Measurements from ENCODE around the gene NDUFS8.

Gene NDUFS8

DNA sequence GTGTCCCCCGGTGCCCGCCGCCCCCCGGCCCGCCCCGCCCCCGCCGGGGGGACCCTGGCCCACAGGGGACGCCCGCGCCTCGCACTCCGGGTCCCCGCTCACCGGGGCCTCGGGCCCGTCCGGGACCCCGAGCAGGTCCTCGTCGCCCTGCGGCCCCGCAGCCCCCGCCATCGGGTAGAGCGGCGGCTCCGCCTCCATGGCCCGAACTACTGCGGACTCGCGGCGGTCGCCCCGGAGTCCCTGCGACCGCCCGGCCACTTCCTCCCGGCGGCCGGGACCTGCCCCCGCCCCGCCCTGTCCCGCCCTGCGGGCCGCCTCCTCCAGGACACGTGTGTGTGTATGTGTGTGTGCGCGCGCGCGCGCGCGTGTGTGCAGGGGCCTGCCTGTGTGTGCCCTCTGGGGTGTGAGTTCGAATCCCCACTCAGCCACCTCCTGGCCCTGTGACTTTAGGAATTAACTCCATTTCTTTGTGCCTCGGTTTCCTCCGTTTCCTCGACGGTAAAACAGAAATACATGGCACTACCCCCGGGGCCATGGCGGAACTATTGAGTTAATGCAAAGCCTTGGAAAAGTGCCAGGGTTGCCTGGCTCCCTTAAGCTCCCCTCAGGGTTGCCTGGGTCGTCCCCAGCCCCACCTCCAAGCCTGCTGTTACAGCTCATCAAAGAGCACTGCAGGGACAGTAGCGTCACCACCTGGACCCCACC lies 26.5 kb upstream of the NDUFS8 start, which contains the start of gene UNC93B1:
Gene UNC93B1 (minus strand): TSS at position 252 of the 705 bp plus-strand sequence. CDS start 54 bp downstream, at position 198.
- peak; percentile 93 for DNase-seq

DNA sequence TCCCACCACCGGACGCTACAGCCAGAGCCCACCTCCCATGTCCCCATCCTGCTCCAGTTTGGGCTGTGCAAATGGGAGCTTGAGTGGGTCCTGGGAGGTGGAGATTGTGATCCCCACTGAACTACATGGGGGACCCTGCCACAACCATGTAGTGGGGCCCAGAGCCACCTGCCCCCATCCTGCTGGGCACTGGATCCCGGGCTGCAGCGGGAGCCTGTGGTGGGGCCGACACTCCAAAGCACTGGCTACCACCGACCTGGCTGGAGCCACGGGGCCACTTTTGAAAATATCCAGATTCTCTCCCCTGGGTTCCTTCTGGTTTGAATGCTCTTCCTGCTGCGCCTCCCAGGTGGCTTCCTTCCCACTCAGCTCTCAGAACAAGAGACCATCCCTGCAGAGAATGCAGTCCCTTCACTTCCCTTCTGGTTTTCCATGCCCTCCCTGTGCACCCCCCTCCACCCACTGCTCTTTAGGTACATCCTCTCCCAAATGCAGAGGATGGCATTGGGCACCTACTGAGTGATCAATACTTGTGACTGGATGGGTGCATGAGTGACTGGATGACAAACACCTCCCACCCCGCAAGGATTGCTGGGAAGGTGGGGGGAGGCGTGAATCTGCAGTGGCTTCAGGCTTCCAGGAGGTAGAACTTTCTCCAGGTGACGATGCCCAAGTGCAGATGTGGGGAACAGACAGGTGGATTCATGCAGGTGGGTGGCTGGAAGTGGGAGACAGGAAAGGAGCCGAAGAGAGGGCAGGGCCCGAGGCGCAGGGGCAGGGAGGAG lies 25.7 kb upstream of the NDUFS8 start:
- DNase-seq = no peak

- DNase-seq = no peak
Measured at GRCh38 chr11:68006606-68007166, 23.8 kb upstream of the NDUFS8 start.

- DNase-seq = no peak
Measured at GRCh38 chr11:68007498-68008380, 22.7 kb upstream of the NDUFS8 start.

GRCh38 chr11:68008381-68009337 lies 21.8 kb upstream of the NDUFS8 start:
- no peak for DNase-seq

DNA sequence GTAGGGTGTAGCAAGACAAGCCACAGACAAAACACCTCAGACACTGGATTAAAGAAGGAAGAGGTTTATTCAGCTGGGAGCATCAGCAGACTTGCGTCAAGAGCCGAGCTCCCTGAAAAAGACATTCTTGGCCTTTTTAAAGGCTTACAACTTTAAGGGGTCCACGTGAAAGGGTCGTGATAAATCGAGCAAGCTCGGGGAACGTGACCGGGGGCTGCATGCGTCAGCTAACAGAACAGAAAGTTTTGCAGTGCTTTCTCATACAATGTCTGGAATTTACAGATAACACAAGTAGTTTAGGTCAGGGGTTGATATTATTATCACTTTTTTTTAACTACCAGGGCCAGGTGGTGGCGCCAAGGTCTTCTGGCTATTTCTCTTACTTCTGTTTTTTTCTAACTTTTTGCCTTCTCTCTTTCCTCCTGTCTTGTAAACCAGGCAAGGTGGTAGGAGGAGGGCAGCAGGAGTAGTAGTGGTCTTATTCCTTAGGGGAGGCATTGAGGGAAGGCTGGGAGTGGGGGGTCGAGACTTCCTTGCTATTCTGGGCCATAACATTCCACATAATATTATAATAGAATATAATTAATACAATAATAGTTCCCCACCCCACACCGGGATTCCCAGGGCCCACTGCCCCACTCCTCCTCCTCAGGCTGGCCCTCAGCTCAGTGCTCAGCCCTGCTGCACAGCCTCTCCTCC lies 20.9 kb upstream of the NDUFS8 start:
- peak; percentile 96 for DNase-seq

- DNase-seq = peak; percentile 97
Measured at GRCh38 chr11:68010090-68011041, 20.1 kb upstream of the NDUFS8 start, which contains the start of gene ALDH3B1. TSS of gene ALDH3B1 (plus strand) at chr11:68010327. CDS start at chr11:68015298, 4,971 bp downstream.

DNA sequence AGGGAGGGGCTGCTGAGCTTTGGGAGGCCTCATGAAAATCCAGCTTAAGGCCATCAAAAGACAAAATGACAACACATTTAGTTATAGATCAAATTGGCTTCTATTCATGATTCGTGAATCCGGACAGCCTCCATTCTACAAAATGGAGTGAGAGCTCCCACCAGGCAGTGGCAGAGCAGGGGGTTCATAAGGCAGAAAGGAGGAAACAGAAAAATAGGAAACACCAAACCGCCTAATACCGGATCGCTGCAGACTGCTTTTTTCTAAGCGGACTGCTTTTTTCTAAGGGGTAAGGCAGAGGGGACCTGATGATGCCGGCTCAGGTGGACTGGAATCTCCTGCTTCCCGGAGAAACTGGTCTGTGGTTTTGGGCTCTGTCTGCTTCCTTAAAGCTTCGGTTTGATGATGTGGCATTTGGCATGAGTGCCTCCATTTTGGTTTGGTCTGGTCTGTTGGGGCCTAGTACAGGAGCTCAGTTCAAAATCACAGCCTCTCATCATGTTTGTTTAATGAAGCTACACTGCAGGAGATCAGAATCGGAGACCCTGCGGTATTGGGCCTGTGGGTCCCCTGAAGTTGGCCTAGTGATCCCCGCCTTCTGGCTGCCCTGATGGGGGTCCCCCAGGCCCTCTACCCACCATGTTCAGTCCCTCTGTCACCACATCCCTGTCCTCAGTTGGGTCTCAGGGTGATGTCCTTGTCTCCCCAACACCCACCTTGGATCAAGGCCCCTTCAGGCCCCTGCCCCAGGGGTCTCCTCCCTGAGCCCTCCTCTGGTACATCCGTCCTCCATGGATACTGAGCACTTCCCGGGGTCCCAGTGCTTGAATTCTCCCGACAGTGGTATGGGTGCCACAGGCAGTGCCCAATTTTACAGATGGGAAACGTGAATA lies 19.2 kb upstream of the NDUFS8 start:
- DNase-seq = no peak

- no peak for DNase-seq
Measured at GRCh38 chr11:68012044-68012842, 18.2 kb upstream of the NDUFS8 start.

- no peak for DNase-seq
Measured at GRCh38 chr11:68012843-68013610, 17.5 kb upstream of the NDUFS8 start.

DNA sequence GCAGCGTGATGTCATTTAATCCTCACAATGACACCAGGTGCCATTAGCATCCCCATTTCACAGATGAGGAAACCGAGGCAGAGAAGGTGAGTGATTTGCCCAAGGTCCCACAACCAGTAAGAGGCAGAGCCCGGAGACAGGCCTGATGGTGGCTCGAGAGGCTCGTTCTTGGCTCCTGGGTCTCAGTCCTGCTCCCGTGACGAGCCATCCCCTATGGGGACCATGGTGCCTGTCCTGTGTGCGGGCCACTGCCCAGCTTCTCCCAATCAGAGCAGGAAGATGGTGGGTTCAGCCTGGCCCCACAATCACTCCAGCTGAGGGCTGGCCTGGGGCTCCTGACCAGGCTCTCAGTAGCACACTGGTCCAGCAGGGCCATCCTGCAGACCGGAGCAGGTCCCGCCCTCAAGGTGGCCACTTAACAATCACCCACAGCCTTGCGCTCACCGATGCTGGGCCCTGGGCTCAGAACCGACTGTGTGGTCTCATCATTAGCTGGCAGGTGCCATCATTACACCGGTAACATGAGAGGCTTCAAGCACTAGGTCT lies 16.8 kb upstream of the NDUFS8 start:
- no peak for DNase-seq

DNA sequence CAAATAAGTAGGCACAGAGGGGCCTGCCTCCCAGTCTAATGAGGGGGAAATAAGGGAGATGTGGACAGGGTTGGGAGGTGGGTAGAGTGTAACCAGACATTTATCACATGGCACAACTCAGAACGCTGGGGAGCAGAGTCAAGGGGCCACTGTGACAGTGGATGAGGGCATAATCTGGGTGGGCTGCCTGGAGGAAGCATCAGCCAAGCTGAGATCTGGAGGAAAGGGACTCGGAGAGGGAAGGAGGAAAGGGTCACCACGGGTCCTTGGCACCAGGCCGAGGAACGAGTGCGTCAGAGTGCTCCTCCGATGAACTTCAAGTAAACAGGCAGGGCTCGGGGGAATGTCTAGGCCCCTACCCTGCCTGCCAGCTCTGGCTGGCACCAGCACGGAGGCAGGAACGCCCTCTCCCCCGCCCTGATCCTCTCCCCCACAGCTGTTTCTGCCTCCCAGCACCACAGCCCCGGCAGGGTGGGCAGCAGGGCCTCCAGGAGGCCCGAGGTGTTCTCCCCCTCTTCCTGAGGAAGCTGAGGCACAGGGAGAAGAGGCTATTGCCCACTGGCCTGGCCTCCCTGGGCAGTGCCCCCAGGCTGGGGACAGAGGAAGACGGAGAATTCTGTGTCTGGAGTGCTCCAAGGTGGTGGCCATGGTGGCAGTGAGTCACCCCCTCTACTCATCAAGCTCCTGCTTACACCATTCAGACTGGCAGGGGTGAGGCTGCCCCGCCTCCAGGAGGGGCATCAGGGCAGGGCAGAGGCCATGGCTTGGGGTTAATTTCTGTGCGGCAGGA lies 16.1 kb upstream of the NDUFS8 start:
- DNase-seq = no peak

DNA sequence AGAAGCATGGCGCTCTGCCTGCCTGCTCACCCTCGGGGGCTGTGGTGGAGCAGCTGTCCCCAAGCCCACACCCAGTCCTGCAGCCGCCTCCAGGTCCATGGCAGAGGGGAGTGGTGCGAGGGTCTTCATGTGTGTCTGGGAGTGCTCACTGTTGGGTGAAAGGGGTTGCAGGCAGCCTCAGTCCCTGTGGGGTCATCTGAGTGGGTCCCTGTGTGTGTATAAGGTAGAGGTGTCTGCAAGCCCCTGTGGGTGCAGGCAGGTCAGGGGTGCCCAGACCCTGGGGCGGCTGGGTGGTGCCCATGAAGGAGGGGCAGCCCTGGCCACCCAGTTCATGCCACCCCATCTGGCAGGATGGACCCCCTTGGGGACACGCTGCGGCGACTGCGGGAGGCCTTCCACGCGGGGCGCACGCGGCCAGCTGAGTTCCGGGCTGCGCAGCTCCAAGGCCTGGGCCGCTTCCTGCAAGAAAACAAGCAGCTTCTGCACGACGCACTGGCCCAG lies 15.5 kb upstream of the NDUFS8 start:
- DNase-seq = no peak

DNA sequence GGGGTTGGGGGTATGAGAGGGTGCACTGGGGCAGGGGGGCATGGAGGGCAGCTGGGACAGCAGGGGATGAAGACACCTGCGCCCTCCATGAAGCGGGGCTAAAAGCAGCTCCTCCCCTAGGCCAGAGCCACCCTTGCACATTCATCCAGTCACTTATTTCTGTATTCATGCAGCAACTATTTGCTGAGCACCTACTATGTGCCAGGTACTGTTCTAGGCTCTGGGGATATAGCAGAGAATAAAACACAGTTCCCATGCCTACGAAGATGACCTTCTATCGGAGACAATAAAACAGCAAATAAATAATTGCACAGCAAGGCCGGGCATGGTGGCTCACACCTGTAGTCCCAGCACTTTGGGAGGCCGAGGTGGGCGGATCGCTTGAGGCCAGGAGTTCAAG lies 15.0 kb upstream of the NDUFS8 start:
- no peak for DNase-seq

GRCh38 chr11:68016161-68016903 lies 14.1 kb upstream of the NDUFS8 start:
- peak; percentile 74 for DNase-seq
